ENCODE measurements around the gene PGLYRP3. TPM values are rescaled to one million over a fixed set of nuclear protein-coding genes. Genes with fewer than 3 reads are reported as not detected.

PGLYRP3 gene
- total RNA-seq, 4 donors from 2014 or later, result not detected

- TF ChIP-seq CTCF (IDR thresholded peaks at IDR 0.05), result no peak
- no peak for TF ChIP-seq POLR2A (IDR thresholded peaks at IDR 0.05)
- no peak for TF ChIP-seq EP300 (IDR thresholded peaks at IDR 0.05)
- no peak for DNase-seq (ENCODE audit: low spot score in 2 of 2)
- no peak overlapping the region for H3K4me3 ChIP-seq
Observed at GRCh38 chr1:153306303-153307220, 6.2 kb downstream of the PGLYRP3 start.

GRCh38 chr1:153305682-153306081, 7.1 kb downstream of the PGLYRP3 start:
- Histone ChIP-seq H3K27ac (no peak overlapping the region), H3K9me3 (no peaks in the 10 kb centered on the region), H3K4me3 (no peak overlapping the region), H3K36me3 (no peaks in the 10 kb centered on the region), H3K4me1 (no peaks in the 10 kb centered on the region), H3K27me3 (peaks cover 0 to 4% of the 10 kb centered on the region in 2 donors)
- 89 to 92% methylated on average over 6 of the region's 6 CpGs for WGBS, 2 donors
- TF ChIP-seq EP300 (IDR thresholded peaks at IDR 0.05) (no peak), POLR2A (IDR thresholded peaks at IDR 0.05) (no peak), CTCF (IDR thresholded peaks at IDR 0.05) (no peak)
- DNase-seq (ENCODE audit: low spot score in 2 of 2), result no peak

More at GRCh38 chr1:153306303-153307220, 6.2 kb downstream of the PGLYRP3 start:
- Histone ChIP-seq H3K4me1 (no peaks in the 10 kb centered on the region), H3K27me3 (peaks cover 0 to 4% of the 10 kb centered on the region in 2 donors), H3K27ac (no peak overlapping the region), H3K36me3 (no peaks in the 10 kb centered on the region), H3K9me3 (no peaks in the 10 kb centered on the region)
- WGBS, 2 donors, result 79 to 82% methylated on average over 22 of the region's 22 CpGs

GRCh38 chr1:153302308-153302707, 10.4 kb downstream of the PGLYRP3 start:
- H3K27ac ChIP-seq, result no peak overlapping the region
- DNase-seq (ENCODE audit: low spot score in 2 of 2), result no peak
- H3K4me3 ChIP-seq, result no peak overlapping the region
- no peaks in the 10 kb centered on the region for H3K4me1 ChIP-seq
- H3K9me3 ChIP-seq, result no peaks in the 10 kb centered on the region
- peaks cover 0 to 4% of the 10 kb centered on the region in 2 donors for H3K27me3 ChIP-seq
- 60 to 71% methylated on average over 5 of the region's 5 CpGs for WGBS, 2 donors
- TF ChIP-seq EP300 (IDR thresholded peaks at IDR 0.05) (no peak), POLR2A (IDR thresholded peaks at IDR 0.05) (no peak), CTCF (IDR thresholded peaks at IDR 0.05) (no peak)
- H3K36me3 ChIP-seq, result no peaks in the 10 kb centered on the region

- H3K4me3 ChIP-seq, result no peak overlapping the region
- H3K27me3 ChIP-seq, result no peaks in the 10 kb centered on the region
- no peak for DNase-seq (ENCODE audit: low spot score in 2 of 2)
- TF ChIP-seq EP300 (IDR thresholded peaks at IDR 0.05) (no peak), CTCF (IDR thresholded peaks at IDR 0.05) (no peak)
- no peaks in the 10 kb centered on the region for H3K4me1 ChIP-seq
- no peaks in the 10 kb centered on the region for H3K36me3 ChIP-seq
- WGBS, 2 donors, result 65 to 69% methylated on average over 9 of the region's 9 CpGs
- H3K27ac ChIP-seq, result no peak overlapping the region
- H3K9me3 ChIP-seq, result no peaks in the 10 kb centered on the region
Observed at GRCh38 chr1:153293851-153294250, 18.9 kb downstream of the PGLYRP3 start.

GRCh38 chr1:153293480-153293775, 19.3 kb downstream of the PGLYRP3 start:
- TF ChIP-seq POLR2A (IDR thresholded peaks at IDR 0.05) (no peak), CTCF (IDR thresholded peaks at IDR 0.05) (no peak), EP300 (IDR thresholded peaks at IDR 0.05) (no peak)
- Histone ChIP-seq H3K4me1 (no peaks in the 10 kb centered on the region), H3K9me3 (no peaks in the 10 kb centered on the region), H3K27me3 (no peaks in the 10 kb centered on the region), H3K27ac (no peak overlapping the region), H3K36me3 (no peaks in the 10 kb centered on the region), H3K4me3 (no peak overlapping the region)
- no peak for DNase-seq (ENCODE audit: low spot score in 2 of 2)
- 73 to 78% methylated on average over 7 of the region's 7 CpGs for WGBS, 2 donors

Measured in tibial nerve (tissue), 4 donors.